HG02759 (cell line): ENCODE data around the gene SMYD5.

ENCODE experiments used
- ATAC-seq: cut with Tn5 transposase; IDR thresholded peaks from one replicate; pipeline ENCODE4 v1.9.1; 2021; ENCODE audit warnings: mild to moderate bottlenecking, moderate library complexity; ENCODE audit not compliant: unreplicated experiment

The SMYD5 gene

GRCh38 chr2:73203055-73203681 is 10.9 kb upstream of the SMYD5 start:
- no peak for ATAC-seq

GRCh38 chr2:73205611-73206010 is 8.4 kb upstream of the SMYD5 start:
- no peak for ATAC-seq

GRCh38 chr2:73208258-73208657 is 5.8 kb upstream of the SMYD5 start:
- no peak for ATAC-seq

- ATAC-seq, result no peak
Observed at GRCh38 chr2:73210019-73210418, 4.0 kb upstream of the SMYD5 start.

GRCh38 chr2:73210696-73211095 is 3.3 kb upstream of the SMYD5 start:
- ATAC-seq, result no peak

GRCh38 chr2:73212098-73212447 is 2.0 kb upstream of the SMYD5 start:
- no peak for ATAC-seq

GRCh38 chr2:73212448-73213176 is 1.4 kb upstream of the SMYD5 start:
- ATAC-seq, result peak; percentile 62

GRCh38 chr2:73215254-73215653 is 1.2 kb downstream of the SMYD5 start:
- ATAC-seq, result no peak

- no peak for ATAC-seq
Observed at GRCh38 chr2:73217160-73217559, 3.1 kb downstream of the SMYD5 start.

GRCh38 chr2:73217826-73218225 is 3.8 kb downstream of the SMYD5 start:
- ATAC-seq, result no peak

GRCh38 chr2:73218298-73218697 is 4.3 kb downstream of the SMYD5 start:
- ATAC-seq, result no peak

- ATAC-seq, result no peak
Observed at GRCh38 chr2:73223821-73224220, 9.8 kb downstream of the SMYD5 start.

GRCh38 chr2:73225513-73226360 is 11.7 kb downstream of the SMYD5 start:
- ATAC-seq, result no peak

GRCh38 chr2:73227086-73227485 is 13.0 kb downstream of the SMYD5 start:
- ATAC-seq, result no peak

GRCh38 chr2:73228631-73229030 is 14.6 kb downstream of the SMYD5 start:
- ATAC-seq, result no peak

- ATAC-seq, result peak; percentile 12
Observed at GRCh38 chr2:73232403-73233153, 18.5 kb downstream of the SMYD5 start.

- peak; percentile 90 for ATAC-seq
Observed at GRCh38 chr2:73233154-73233931, 19.3 kb downstream of the SMYD5 start, which contains the start of gene PRADC1. TSS of gene PRADC1 (minus strand) at chr2:73233239. CDS start at chr2:73233160, 79 bp downstream.

GRCh38 chr2:73233932-73234832 is 20.1 kb downstream of the SMYD5 start, which contains the start of gene CCT7:
TSS of gene CCT7 (plus strand) at chr2:73234308. CDS start at chr2:73234379, 71 bp downstream.
- peak; percentile 64 for ATAC-seq
